ENCODE data around the gene CACNA1B.

The CACNA1B gene

GRCh38 chr9:137924761-137925369 lies 47.3 kb downstream of the CACNA1B start:
- no peak for DNase-seq

GRCh38 chr9:137943655-137944054 lies 66.1 kb downstream of the CACNA1B start:
- no peak for DNase-seq

GRCh38 chr9:137945581-137945980 lies 68.0 kb downstream of the CACNA1B start:
- no peak for DNase-seq

GRCh38 chr9:137946993-137947392 lies 69.4 kb downstream of the CACNA1B start:
- no peak for DNase-seq

GRCh38 chr9:137948642-137949041 lies 71.1 kb downstream of the CACNA1B start:
- DNase-seq = no peak

GRCh38 chr9:137949260-137949659 lies 71.7 kb downstream of the CACNA1B start:
- DNase-seq = no peak

GRCh38 chr9:137951107-137951506 lies 73.5 kb downstream of the CACNA1B start:
- no peak for DNase-seq

GRCh38 chr9:137951597-137952490 lies 74.3 kb downstream of the CACNA1B start:
- DNase-seq = no peak

- no peak for DNase-seq
Observed at GRCh38 chr9:137952976-137953666, 75.5 kb downstream of the CACNA1B start.

- DNase-seq = no peak
Observed at GRCh38 chr9:137953683-137954438, 76.3 kb downstream of the CACNA1B start.

GRCh38 chr9:137955224-137955570 lies 77.6 kb downstream of the CACNA1B start:
- DNase-seq = no peak

- no peak for DNase-seq
Observed at GRCh38 chr9:137955586-137955985, 78.0 kb downstream of the CACNA1B start.

GRCh38 chr9:137956039-137956438 lies 78.5 kb downstream of the CACNA1B start:
- DNase-seq = no peak

- DNase-seq = no peak
Observed at GRCh38 chr9:137956688-137957385, 79.3 kb downstream of the CACNA1B start.

GRCh38 chr9:137959641-137960411 lies 82.2 kb downstream of the CACNA1B start:
- DNase-seq = no peak

- DNase-seq = no peak
Observed at GRCh38 chr9:137960496-137960895, 82.9 kb downstream of the CACNA1B start.

- no peak for DNase-seq
Observed at GRCh38 chr9:137963525-137963924, 85.9 kb downstream of the CACNA1B start.

GRCh38 chr9:137965177-137965795 lies 87.7 kb downstream of the CACNA1B start:
- DNase-seq = no peak

GRCh38 chr9:137967280-137967953 lies 89.8 kb downstream of the CACNA1B start:
- no peak for DNase-seq

GRCh38 chr9:137968235-137968634 lies 90.7 kb downstream of the CACNA1B start:
- DNase-seq = no peak

GRCh38 chr9:137969008-137969407 lies 91.4 kb downstream of the CACNA1B start:
- DNase-seq = no peak

All from suppressor macrophage treated with lipopolysaccharide for 1 hour (primary cell).